ENCODE results near the gene OR6J1.
"Not testable (repeated sequence)": the region's sequence is repeated elsewhere in the genome, so short reads cannot be mapped to it uniquely, and the experiment has no call there.

OR6J1 gene

DNA sequence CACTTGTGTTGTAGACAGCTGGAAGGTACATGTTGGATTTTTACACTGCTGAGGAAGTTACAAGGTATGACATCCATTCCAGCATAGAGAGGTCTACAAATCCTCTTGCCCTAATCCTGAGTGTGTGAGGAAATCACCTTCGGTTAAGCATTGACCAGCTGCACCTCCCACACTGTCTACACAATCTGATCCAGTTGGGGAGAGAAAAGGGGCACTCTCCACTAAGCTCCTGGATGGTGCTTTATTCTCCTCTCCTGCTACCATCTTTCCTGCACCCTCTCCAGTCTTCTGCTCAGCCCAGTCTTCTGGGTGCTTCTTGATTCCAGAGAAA lies at the start of gene OR6J1:
OR6J1 (minus strand) TSS at position 48 of the 331 bp plus-strand sequence. CDS start 9,541 bp downstream, outside the sequence.
- DNase-seq: no peak

DNA sequence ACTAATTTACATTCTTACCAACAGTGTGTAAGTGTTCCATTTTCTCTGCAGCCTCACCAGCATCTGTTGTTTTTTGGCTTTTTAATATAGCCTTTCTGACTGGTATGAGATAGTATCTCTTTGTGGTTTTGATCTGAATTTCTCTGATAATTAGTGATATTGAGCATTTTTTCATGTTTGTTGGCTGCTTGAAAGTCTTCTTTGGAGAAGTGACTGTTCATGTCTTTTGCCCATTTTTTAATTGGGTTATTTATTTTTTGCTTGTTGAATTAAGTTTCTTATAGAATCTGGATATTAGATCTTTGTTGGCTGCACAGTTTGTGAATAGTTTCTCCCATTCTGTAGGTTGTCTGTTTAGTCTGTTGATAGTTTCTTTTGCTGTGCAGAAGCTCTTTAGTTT lies 48.0 kb upstream of the OR6J1 start:
- no peak for DNase-seq

DNA sequence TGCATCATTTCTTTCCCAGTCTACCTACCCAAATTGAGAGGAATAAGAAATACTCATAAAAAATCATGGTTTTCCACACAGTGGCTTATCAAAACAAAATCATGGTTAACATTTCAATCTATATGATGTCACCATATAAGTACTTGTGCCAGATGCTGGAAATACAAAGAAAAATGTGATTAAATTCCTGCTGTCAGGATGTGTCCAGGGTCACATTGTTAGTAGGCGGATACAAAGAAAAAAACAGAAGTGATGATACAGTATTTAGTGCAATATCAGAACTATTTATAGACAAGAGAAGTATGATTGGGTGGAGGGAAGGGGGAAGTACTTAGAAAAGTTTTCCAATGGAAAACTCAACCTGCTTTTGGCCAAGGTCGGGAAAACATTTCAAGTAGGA lies 47.0 kb upstream of the OR6J1 start:
- DNase-seq: no peak

DNA sequence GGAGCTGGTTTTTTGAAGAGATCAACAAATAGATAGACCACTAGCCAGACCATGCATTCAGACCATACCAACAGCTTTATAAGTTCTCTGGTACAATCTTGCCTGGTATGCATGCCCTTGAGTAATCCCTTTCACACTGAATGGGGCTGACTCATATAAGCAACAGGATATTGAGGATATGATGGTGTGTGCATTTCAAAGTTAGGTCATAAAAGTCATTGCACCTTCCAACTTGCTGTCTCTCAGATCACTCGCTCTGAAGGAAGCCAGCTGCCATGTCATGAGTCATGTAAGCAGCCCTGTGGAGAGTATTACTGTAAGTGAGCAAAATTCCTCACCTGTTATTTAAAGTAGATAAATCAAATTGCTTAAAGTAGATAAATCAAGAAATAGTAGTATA lies 45.0 kb upstream of the OR6J1 start:
- peak; percentile 55 for DNase-seq

DNA sequence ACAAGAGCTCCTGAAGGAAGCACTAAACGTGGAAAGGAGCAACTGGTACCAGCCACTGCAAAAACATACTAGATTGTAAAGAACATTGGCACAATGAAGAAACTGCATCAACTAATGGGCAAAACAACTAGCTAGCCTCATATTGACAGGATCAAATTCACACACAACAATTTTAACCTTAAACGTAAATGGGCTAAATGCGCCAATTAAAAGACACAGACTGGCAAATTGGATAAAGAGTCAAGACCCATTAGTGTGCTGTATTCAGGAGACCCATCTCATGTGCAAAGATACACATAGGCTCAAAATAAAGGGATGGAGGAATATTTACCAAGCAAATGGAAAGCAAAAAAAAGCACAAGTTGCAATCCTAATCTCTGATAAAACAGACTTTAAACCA lies 43.8 kb upstream of the OR6J1 start:
- not testable (repeated sequence) for DNase-seq

DNA sequence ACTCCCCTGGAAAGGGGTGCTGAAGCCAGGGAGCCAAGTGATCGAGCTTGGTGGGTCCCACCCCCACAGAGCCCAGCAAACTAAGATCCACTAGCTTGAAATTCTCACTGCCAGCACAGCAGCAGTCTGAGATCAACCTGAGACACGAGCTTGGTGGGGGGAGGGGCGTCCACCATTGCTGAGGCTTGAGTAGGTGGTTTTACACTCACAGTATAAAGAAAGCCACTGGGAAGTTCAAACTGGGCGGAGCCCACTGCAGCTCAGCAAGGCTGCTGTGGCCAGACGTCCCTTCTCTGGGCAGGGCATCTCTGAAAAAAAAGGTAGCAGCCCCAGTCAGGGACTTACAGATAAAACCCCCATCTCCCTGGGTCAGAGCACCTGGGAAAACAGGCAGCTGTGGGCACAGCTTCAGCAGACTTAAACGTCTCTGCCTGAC lies 42.0 kb upstream of the OR6J1 start:
- not testable (repeated sequence) for DNase-seq

DNA sequence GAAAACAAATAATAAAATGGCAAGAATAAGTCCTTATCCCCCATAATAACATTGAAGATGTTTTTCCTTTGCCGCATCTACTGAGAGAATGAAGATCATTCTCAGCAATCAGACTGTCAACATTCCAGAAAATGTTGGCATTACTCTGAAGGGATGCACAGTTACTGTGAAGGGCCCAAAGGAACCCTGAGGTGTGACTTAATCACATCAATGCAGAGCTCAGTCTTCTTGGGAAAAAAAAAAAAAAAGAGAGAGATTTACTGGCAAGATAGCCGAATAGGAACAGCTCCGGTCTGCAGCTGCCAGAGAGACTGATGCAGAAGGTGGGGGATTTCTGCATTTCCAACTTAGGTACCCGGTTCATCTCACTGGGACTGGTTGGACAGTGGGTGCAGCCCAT lies 41.3 kb upstream of the OR6J1 start:
- no peak for DNase-seq

DNA sequence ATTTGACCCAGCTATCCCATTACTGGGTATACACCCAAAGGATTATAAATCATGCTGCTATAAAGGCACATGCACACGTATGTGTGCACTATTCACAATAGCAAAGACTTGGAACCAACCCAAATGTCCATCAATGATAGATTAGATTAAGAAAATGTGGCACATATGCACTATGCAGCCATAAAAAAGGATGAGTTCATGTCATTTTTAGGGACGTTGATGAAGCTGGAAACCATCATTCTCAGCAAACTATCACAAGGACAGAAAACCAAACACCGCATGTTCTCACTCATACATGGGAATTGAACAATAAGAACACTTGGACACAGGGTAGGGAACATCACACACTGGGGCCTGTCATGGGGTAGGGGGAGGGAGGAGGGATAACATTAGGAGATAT lies 39.3 kb upstream of the OR6J1 start:
- DNase-seq: not testable (repeated sequence)

DNA sequence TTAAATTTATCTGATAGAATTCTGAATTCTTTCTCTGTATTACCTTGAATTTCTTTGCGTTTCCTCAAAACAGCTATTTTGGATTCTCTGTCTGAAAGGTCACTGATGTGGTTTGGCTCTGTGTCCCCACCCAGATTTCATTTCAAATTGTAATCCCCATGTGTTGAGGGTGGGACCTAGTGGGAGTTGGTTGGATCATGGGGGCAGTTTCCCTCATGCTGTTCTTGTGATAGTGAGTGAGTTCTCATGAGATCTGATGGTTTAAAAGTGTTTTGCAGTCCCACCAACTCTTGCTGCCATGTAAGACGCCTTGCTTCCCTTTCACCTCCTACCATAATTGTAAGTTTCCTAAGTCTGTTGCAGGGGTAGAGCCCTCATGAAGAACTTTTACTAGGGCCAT lies 34.1 kb upstream of the OR6J1 start:
- DNase-seq: no peak

DNA sequence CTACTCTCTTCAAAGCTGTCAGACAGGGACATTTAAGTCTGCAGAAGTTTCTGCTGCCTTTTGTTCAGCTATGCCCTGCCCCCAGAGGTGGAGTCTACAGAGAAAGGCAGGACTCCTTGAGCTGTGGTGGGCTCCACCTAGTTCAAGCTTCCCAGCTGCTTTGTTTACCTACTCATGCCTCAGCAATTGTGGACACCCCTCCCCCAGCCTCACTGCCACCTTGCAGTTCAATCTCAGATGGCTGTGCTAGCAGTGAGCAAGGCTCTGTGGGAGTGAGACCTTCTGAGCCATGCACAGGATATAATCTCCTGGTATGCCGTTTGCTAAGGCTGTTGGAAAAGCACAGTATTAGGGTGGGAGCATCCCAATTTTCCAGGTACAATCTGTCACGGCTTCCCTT lies 33.4 kb upstream of the OR6J1 start:
- DNase-seq: not testable (repeated sequence)

DNA sequence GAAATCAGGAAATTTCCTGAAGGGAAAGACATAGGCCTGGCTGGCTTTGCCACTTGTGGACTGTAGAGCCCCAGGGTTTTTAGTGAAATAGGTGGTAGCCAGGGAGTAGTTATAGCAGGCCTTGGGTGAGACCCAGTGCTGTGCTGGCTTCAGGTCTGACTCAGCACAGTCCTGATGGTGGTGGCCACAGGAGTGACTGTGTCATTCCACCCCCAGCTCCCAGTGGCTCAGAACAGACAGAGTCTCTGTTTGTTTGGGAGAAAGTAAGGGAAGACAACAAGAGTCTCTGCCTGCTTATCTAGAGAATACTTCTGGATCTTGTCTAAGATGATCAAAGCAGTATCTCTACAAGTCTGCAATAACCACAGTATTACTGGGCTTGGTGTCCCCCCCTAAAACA lies 27.5 kb upstream of the OR6J1 start:
- peak; percentile 9 for DNase-seq

DNA sequence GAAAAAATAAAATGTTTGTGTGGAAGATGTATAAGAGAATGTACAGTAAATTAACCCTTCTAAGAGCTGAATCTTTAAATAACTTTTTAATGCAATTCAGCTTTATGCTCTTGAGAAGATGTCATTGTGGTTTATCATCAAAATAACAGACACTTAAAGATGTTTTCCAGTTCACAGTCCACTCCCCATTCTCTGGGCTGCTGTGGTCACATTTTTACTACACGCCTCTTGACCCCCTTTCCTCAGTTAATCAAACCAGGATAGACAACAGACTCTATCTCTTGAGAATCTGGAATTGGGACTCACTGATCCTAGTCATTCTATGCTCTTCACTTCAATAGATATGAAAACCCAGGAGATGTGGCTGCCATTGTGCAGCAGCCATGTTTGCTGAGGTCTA lies 24.7 kb upstream of the OR6J1 start:
- DNase-seq: no peak

DNA sequence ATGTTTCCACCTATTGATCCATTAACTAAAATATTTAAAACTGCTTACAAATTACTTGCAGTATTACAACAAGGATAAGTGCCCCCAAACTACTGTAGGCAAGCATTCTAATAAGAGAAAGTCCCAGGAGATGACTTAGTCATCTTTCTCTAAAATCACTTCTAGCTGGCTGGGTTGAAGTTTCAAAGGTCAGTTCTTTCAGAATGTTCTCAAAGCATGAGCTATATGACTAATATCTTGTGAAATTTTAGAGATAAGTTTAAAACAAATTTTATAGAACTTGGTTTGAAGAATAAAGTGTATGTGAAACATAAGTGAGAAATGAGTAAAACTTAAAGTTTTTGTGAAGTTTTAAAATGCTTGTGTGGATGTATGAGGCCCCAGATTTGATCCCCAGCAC lies 24.3 kb upstream of the OR6J1 start:
- DNase-seq: peak; percentile 32

DNA sequence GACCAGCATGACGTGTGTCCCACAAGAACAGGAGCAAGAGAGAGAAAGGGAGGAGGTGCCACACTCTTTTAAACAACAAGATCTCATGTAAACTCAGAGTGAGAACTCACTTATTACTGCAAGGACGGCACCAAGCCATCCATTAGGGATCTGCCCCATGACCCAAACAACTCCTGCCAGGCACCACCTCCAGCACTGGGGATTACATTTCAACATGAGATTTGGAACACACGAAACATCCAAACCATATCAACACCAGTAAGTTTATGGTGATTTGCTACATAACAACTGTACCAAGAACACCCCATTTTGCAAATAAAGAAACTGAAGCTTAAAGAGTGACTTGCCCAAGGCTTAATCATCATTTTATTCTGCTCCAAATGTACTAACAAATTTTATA lies 23.7 kb upstream of the OR6J1 start:
- DNase-seq: no peak

DNA sequence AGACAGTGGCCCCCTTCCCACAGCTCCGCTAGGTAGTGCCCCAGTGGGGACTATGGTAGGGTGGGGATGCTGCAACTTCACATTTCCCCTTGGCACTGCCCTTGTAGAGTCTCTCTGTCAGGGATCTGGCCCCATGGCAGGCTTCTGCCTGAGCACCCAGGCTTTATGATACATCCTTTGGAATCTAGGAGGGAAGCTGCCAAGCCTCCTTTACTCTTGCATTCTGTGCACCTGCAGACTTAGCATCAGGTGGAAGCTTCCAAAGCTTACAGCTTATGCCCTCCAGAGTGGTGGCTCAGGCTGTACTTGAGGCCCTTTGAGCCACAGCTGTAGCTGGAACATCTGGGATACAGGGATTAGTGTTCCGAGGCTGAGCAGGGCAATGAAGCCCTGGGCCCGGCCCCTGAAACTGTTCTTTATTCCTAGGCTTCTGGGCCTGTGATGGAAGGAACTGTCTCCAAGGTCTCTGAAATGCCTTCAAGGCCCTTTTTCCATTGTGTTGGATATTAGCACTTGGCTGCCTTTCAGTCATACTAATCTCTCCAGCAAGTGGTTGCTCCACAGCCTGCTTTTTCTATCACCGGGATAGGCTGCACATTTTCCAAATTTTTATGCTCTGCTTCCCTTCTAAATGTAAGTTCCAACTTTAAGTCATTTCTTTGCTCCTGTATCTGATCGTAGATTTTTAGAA lies 22.2 kb upstream of the OR6J1 start:
- no peak for DNase-seq

DNA sequence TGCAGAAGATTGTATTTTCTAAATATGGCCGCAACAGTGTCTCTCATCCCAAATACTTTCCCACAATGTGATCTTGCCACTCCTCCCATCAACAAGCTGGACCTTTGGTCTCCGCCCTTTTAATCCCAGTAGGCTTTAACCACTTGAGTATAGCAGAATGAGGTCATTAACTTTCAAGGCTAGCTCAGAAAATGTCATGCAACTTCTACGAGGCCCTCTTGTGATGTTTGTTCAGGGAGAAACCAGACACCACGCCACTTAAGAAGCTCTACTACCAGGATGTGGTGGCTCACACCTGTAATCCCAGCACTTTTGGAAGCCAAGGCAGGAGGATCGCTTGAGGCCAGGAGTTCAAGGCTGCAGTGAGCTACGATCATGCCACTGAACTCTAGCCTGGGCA lies 20.1 kb upstream of the OR6J1 start:
- DNase-seq: no peak

DNA sequence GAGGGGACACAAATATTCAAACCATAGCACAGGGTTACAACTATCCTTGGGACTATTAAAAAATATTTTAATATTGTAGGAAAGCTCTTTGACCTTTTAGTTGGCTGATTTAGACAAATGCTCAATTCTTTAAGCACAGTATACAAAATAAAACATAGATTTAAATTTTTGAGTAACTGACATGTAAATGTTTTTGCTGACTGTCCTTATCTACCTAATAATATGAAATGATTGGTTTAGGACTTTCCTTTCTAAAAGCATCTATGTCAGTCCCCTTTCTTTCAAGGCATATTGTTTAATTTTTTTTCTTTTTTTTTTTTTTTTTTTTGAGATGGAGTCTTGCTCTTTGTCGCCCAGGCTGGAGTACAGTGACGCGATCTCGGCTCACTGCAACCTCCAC lies 16.5 kb upstream of the OR6J1 start:
- no peak for DNase-seq

DNA sequence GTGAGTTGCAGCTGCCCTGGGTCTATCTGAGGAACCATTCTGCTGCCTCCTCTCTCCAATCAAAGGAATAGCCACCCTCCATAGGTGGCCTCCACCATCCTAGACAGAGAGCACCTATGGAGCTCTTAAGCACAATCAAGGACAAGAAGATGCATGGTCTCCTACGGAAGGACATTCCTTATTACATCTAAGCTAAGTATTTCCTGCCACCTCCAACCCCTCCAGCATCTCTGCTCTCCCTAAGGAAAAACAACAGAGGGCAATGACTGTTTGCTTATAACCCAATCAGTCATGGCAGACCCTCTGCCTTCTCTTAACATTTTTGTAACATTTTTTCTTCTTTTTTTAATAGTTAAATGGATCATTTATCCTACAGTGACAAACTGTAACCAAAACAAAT lies 14.8 kb upstream of the OR6J1 start:
- DNase-seq: no peak

DNA sequence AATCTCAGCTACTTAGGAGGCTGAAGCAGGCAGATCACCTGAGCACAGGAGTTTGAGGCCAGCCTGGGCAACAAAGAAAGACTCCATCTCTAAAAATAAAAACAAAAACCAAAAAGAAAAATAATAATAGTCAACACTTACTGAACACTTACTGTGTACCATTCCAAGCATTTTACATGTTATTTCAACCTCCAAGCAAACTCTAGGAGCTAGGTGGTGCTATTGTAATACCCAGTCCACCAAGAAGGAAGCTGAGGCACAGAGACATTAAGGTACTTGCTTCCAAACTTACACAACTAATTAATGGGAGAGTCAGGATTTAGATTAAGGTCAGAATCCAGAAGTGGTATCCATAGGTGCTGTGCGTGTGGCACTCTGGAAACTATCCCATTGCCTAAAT lies 13.7 kb upstream of the OR6J1 start:
- no peak for DNase-seq

DNA sequence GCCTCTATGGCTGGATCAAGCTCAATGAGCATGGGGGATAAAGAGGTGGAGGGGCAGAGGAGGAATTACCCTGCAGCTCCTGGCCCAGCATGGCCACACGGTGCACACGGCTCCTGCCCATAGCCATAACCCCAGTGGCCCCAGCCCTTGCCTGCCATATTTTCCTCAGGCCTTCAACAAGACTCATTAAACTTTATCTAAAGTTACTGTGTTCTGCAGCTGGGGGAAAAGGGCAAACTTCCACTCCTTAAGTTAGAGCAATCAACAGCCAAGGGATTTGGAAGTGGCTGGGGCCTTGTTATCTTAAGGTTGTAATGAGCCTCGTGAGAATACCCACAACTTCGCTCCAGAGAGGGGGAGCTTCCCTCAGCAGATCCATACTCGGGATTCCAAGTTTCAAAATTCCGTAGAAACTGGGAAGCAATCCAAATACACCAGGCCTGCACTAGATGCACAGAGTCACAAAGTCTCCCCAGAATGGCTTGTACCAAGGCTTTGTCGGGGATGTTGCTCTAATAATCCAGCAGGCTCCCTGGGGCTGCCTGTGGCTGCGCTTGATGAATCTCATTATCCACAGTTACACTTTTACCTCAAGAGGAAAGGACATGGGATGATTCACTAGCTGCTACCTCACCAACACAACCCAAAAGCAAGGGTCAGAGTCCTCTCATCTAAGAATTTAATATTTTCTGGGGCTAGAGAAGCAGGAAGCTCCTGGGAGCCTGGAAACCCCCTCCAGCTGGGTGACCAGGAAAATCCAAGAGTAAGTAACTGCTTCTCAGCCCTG lies 13.0 kb upstream of the OR6J1 start:
- DNase-seq: no peak

DNA sequence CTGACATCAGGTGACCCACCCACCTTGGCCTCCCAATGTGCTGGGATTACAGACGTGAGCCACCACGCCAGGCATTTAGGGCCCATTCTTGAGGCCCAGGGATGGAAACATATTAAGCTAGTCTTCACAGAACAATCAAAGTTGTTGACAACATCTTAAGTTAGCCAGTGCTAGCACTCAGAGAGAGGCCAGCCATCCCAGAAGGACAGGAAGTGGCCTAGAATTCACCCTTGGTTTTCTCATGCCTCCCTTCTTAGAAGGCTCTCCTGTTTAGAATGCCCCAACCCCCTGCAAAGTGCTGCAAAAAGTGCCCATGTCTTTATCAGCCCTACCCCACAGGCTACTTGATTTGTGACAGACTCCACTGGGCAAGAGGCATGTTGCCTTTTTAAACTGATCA lies 12.1 kb upstream of the OR6J1 start:
- no peak for DNase-seq

DNA sequence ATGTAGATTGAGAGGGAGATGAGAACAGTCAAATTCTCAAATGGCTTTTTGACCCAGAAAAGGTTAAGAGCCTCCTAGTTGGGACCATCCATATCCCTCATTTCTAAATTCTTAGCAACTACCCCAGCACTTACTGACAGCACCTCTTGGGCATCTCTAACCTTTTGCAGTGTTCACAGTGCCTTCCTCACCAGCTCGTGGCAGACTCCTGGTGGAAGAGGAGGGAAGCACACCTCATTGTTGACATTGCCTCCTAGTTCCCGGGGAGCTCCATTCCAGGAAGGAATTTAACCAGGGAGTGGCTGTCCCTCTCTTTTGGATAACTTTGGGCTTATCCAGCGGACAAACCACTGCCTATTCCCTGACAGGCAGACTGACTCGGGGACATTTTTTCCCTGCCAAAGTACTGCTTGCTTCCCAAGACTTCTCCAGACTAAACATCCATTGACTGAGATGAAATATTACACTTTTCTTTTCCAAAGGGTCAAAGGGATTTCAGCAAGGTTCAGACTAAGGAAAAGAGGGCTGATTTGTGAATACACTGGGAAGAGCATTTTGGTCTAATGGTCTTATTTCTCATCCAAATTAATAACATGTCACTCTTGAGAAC lies 9.0 kb upstream of the OR6J1 start:
- DNase-seq: peak; percentile 46

DNA sequence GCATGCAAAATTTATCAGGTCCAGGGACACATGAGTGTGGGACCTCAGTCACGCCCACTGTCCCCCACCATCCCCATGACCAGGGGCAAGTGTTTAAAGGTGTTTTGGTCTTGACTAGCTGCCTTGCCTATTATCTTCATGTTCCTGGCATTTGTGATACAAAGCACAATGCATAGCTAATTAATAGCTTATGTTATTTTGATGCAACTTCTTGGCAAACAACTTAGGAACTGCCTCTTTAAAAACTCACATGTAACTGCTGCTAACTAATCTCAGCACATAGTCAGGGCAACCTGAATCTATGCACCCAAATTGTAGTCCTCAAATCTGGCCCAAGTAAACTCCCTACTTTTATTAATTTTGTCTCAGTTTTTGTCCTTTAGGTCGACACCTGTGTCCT lies 7.4 kb upstream of the OR6J1 start:
- no peak for DNase-seq

DNA sequence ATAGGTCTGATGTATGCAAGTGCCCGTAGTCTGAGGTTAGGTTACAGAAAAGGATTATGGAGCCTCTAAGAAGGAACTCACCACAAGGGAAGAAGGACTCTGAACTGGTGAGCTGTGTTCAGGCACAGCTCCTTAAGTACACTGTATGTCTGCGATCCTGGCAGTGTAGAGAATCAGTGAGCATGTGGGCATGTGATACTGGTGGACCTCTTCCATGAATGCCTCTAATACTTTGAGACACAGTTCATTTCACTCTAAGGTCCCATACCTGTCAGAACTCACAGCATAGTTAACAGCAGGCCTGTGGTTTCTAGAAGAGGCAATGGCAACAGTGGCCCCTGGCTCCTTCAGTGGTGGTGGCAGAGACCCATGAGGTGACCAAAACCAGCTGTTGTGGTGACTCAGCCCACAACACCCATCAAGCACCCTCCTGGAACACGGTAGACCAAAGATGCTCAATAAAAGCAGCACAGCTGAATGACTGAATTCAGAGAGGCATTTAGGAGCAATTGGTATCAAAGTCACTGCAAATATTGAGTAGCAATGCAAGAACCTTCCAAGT lies 6.9 kb upstream of the OR6J1 start:
- DNase-seq: peak; percentile 18

All from activated CD4-positive, alpha-beta T cell treated with anti-CD3 and anti-CD28 coated beads, Interleukin-2, amount 50 U/mL, for 16 hours (primary cell).